ENCODE results near the gene PROK1. TPM values are rescaled to one million over a fixed set of nuclear protein-coding genes. Genes with fewer than 3 reads are reported as not detected.

The PROK1 gene, protein sequence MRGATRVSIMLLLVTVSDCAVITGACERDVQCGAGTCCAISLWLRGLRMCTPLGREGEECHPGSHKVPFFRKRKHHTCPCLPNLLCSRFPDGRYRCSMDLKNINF
- total RNA-seq (2022; extraction: Qiagen RNA extraction), result not detected in 5 replicates

DNA sequence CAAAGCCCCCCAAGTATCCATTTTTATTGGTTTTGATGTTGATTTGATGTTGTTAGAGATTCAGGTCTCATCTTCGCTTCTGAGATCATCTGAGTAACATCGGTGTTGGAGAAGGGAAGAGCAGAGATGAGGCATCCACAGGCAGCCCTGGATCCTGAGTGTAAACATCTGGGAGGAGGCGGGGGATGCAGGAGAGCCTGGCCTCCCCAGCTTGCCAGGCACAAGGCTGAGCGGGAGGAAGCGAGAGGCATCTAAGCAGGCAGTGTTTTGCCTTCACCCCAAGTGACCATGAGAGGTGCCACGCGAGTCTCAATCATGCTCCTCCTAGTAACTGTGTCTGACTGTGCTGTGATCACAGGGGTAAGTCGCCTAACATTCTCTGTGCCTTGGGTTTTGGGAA lies at the start of gene PROK1:
TSS of gene PROK1 (plus strand) at position 221 of the 400 bp plus-strand sequence. CDS start at position 289, 68 bp downstream.

DNA sequence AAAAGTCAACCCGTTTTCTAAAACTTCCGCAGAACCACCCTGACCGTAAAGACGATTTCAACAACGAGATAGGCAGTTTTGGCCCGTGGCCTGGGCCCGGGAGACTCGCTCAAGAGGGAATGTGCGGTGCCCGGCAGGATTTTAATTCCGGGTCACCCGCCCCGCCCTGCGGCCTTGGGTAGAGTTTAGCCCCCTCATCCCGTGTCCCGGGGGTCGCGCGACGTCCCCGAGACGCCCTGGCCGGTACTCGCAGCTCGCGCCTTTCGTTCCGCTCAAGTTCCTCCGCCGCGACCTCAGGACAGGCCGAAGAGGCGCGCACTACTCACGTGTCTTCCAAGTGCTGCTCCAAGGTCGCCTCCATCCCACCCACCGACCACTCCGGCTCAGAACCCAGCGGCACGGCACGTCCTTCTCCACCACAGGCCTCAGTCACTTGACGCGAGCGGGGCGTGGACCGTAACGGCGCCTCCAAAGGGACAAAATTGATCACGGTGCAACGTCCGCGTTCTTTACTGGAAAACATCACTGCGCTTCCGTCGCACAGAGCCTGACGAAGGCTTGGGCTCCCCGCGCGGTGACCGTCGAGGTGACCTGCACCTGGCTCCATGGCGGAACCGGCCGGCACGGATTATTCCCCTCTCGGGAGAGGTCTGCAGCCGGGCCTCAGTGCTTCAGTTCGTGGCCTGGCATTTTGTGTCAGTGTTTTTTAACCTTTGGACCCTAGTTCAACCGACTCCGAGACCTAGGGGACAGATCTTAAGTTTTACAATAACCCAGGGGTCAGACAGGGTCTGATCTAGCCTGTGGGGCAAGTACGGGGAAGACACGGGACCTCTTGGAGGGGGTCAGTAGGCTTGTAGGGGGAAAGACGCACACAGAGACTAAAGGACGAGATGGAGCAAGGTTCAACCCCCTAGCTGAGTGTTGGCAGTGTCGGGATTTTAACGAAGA lies 43.4 kb upstream of the PROK1 start, which contains the start of gene LAMTOR5:
TSS of gene LAMTOR5 (minus strand) at position 435 of the 951 bp plus-strand sequence. CDS start at position 361, 74 bp downstream.

Other genes with a start within 250 kb of the PROK1 start
- 2.0 to 4.5 TPM (median 3.6 TPM) in 5 replicates for gene KCNC4, start 240.8 kb upstream of the PROK1 start, total RNA-seq (2022; extraction: Qiagen RNA extraction)
- 6.7 to 12.1 TPM (median 10.6 TPM) in 5 replicates for gene RBM15, start 111.8 kb upstream of the PROK1 start, total RNA-seq (2022; extraction: Qiagen RNA extraction)
- 30.8 to 41.6 TPM (median 35.2 TPM) in 5 replicates for gene SLC16A4, start 60.1 kb upstream of the PROK1 start, total RNA-seq (2022; extraction: Qiagen RNA extraction)
- gene LAMTOR5, start 43.5 kb upstream of the PROK1 start, total RNA-seq (2022; extraction: Qiagen RNA extraction), result 158 to 207 TPM (median 161 TPM) in 5 replicates
- gene KCNA10, start 68.0 kb downstream of the PROK1 start, total RNA-seq (2022; extraction: Qiagen RNA extraction), result not detected in 5 replicates
- gene KCNA2, start 155.2 kb downstream of the PROK1 start, total RNA-seq (2022; extraction: Qiagen RNA extraction), result 0.02 to 0.20 TPM (median 0.05 TPM) in 5 replicates
- gene KCNA3, start 223.8 kb downstream of the PROK1 start, total RNA-seq (2022; extraction: Qiagen RNA extraction), result not detected in 5 replicates

Data from A549 treated with dexamethasone at 1 μM for 4 hours (cell line).